Astrocyte (in vitro differentiated cells and primary cell): ENCODE measurements around the gene CNTN5.

ENCODE experiments used
- CTCF ChIP-seq: IDR thresholded peaks from 2 replicates; pipeline ENCODE4 v1.5.1; 2011; ENCODE audit warnings: low read depth, mild to moderate bottlenecking, inconsistent platforms, low read length, moderate library complexity; ENCODE audit not compliant: insufficient read depth
- EZH2 ChIP-seq: IDR thresholded peaks from 2 replicates; pipeline ENCODE4 v1.6.1; 2012; ENCODE audit warnings: mild to moderate bottlenecking, low read length, inconsistent platforms; ENCODE audit not compliant: insufficient read depth

GRCh38 chr11:99645934-99646333 lies 625.2 kb downstream of the CNTN5 start:
- TF ChIP-seq CTCF (no peak), EZH2 (no peak)
